ENCODE data around the gene UMAD1.

DNA sequence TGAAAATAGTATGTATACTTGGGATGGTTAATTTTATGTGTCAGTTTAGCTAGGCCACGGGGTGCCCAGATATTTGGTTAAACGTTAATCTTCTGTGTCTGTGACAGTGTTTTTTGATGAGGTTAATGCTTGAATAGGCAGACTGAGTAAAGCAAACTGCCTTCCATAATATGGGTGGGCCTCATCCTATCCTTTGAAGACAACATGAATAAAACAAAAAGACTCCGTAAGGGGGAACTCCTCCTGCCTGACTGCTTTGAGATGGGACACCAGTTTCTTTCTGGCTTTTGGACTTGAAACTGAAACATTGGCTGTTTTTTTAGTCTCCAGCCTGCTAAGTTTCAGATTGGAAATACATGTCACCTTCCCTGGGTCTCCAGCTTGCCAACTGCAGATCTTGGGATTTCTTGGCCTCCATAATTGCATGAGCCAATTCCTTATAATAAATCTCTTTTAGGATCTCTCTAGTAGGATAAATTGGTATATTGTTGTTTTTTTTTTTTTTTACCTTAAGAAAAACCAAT lies 268.1 kb downstream of the UMAD1 start:
- TF ChIP-seq, protein P1, sequence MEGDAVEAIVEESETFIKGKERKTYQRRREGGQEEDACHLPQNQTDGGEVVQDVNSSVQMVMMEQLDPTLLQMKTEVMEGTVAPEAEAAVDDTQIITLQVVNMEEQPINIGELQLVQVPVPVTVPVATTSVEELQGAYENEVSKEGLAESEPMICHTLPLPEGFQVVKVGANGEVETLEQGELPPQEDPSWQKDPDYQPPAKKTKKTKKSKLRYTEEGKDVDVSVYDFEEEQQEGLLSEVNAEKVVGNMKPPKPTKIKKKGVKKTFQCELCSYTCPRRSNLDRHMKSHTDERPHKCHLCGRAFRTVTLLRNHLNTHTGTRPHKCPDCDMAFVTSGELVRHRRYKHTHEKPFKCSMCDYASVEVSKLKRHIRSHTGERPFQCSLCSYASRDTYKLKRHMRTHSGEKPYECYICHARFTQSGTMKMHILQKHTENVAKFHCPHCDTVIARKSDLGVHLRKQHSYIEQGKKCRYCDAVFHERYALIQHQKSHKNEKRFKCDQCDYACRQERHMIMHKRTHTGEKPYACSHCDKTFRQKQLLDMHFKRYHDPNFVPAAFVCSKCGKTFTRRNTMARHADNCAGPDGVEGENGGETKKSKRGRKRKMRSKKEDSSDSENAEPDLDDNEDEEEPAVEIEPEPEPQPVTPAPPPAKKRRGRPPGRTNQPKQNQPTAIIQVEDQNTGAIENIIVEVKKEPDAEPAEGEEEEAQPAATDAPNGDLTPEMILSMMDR (IDR thresholded peaks at IDR 0.05) = no peak
- TF ChIP-seq EP300 (IDR thresholded peaks at IDR 0.05) = no peak

Measured in sigmoid colon (tissue), 4 donors.